SKM-1 (cell line): ENCODE measurements around the gene PCDH17.

Experiments
- DNase-seq: peaks from one replicate; lab custom pipeline; 2025; ENCODE audit not compliant: unreplicated experiment; lab: John Stamatoyannopoulos, UW

PCDH17 gene, protein sequence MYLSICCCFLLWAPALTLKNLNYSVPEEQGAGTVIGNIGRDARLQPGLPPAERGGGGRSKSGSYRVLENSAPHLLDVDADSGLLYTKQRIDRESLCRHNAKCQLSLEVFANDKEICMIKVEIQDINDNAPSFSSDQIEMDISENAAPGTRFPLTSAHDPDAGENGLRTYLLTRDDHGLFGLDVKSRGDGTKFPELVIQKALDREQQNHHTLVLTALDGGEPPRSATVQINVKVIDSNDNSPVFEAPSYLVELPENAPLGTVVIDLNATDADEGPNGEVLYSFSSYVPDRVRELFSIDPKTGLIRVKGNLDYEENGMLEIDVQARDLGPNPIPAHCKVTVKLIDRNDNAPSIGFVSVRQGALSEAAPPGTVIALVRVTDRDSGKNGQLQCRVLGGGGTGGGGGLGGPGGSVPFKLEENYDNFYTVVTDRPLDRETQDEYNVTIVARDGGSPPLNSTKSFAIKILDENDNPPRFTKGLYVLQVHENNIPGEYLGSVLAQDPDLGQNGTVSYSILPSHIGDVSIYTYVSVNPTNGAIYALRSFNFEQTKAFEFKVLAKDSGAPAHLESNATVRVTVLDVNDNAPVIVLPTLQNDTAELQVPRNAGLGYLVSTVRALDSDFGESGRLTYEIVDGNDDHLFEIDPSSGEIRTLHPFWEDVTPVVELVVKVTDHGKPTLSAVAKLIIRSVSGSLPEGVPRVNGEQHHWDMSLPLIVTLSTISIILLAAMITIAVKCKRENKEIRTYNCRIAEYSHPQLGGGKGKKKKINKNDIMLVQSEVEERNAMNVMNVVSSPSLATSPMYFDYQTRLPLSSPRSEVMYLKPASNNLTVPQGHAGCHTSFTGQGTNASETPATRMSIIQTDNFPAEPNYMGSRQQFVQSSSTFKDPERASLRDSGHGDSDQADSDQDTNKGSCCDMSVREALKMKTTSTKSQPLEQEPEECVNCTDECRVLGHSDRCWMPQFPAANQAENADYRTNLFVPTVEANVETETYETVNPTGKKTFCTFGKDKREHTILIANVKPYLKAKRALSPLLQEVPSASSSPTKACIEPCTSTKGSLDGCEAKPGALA (N-terminal part only)

DNA sequence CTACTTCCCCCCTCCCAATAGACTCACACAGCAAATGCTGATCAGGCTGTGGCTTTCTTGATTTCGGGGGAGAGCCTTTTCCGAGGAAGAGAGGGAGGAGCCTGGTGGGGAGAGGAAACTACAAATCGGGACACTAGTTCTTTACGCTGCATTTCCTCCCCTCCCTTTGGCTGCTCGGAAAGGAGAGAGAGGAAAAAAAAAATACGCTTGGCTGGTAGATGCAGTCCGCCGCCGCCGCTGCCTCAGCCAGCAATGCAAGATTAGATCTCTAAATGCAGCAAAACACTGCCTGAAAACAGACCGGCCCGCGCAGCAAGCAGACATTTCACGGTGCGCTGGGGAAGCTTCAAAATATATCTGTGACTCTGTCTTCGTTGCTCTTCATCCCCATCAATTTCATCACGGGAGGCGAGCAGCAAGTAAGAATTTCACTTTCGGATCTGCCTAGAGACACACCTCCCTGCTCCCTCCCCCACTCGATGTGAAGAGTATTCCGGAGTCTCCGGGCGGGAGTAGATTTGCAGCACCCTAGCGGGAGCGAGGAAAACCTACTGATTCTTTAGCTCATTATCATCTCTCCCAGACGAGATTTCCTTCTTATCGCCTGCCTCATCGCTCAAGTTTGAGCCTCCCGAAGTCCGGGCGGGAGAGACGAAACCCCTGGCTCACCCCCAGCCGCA is at the start of gene PCDH17:
Gene PCDH17 (plus strand): TSS at position 149 of the 680 bp plus-strand sequence. CDS start 803 bp downstream, outside the sequence.
- no peak for DNase-seq

DNA sequence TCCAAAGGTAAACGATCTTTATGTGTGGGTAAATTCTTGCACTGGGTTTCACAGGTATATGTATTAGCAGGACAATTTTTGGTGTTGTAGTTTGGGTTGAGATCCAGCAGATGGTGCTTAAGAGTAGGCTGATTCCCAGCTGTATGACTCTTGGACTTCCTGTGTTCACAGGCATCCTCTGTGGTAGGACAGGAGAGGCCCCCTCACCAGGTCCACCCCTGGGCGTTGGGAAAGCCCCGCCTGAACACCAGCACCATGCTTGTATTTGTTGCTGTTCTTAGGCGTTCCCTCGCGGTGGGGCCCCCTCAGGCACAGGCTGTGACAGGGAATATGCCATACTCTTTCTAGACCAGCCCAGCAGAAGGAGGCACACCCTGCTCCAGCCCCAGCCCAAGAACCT is 49.5 kb upstream of the PCDH17 start:
- no peak for DNase-seq

DNA sequence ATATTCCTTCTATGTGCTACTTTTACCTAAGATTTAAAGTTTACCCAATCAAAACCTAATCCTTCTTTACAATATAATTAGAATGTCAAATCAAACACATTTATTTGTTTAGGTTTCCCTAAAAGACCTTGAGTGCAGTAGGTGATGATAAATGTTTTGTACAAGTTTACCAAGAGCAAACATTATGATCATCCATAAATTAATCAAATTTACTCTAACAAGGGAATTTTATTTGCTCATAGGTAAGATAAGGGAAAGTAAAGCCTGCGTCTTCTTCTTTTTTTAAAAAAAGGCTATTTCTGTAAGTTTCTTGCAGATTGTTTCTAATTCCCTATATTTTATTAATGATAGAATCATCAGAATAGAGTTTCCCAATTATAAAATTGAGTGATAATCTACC is 48.0 kb upstream of the PCDH17 start:
- no peak for DNase-seq

DNA sequence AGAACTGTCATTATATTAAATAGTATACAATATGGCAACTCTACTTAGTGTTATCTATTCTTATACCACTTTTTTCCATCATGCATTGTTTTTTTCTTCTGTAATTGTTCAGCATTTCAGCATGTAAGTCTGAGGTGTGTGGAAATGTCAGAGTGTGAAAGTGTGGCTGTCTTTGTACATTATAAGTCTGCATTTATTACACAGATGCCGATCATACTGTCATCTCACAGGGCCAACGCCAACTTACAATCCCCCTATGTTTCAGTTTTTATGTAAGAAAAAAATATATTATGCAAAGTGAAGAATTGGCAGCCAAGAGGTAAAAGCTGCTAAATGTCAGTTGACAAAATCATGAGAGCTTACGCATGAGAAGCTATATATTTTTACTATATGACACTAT is 42.9 kb upstream of the PCDH17 start:
- DNase-seq = no peak

DNA sequence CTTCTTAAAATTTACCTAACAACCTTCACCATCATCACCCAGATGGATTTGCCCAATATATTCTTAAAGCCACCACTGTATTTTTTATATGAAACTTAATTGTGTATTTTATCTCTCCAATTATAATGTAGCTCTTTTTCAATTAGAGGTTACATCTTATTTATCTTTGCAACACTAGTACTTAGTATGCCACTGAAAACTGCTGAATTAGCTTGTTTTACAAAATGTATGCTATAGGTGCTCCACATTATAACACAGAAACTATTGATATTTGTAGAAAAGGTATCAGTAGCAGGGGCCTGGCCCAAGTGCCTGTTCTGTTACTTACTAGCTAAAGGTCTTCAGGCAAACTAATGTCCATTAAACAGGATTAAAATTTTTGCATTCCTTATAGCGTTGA is 35.8 kb upstream of the PCDH17 start:
- no peak for DNase-seq

DNA sequence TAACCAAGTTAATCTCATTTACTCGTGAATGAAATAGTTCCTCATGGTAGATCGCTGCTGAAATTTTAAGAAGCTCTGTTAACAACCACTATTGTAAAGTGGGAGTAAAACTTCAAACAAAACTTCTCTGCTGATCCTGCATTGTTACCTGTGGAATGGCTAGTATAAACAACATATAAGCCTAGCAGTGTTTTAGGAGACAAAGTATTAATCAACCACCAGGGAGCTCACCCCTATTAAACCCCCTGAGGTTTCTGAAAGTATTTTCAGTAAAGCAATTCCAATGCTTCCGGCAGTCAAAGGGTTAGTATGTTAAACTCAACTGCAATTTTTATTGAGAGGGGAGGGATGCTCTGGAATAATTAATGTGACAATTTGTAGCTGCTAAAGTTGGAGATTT is 30.0 kb upstream of the PCDH17 start:
- DNase-seq = no peak

DNA sequence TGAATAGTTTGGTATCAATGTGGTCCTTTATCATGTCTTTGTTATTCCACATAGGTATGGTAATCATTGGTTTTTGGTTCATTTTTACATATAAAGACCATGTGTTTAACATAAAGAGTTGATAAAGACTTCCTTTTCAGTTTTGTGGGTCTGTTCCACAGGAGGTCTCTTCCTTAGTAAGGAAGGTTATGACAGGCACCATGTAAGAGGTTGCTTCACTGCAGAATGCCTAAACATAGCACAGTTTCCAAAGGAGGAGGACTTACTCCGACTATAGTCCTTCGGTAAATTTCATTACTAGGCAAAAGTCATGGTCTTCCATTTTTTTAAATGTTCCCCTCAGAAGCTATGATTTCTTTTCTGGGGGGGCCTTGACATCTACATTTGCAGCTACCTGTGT is 27.1 kb upstream of the PCDH17 start:
- no peak for DNase-seq

DNA sequence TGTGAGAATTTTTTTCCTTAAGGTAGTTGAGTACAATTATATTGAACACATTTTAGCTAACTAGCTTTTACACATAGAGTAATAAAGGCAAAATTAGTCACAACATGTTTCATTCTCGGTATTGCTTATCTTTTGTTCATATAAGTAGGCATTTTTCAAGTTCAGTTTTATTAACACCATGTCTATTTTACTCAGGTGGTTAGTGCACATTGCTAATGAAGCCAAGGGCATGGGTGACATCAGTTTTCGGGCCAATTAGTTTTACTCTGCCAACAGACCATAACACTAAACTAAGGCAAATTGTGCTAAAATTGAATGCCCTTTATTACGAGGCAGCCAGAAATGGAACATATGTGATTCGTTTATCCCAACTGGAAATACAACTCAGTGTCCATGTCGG is 19.6 kb upstream of the PCDH17 start:
- DNase-seq = no peak

DNA sequence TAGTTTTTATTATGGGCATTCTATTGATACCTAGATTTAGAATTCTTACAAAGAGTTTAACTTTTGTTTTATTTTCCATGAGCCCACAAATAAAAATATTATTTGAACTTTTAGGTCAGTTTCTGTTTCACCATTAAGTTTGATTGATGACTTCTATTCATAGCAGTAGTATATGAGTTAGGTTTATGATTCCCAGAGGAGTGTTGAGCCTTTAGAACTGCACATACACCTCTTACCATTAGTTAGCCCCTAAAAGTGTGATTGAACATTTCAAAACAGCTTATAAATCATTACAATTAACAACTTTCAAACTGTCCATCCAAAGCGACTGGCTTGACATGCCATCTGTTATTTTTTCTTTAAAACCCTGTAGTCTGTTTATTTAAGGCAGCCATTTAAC is 19.0 kb upstream of the PCDH17 start:
- no peak for DNase-seq

DNA sequence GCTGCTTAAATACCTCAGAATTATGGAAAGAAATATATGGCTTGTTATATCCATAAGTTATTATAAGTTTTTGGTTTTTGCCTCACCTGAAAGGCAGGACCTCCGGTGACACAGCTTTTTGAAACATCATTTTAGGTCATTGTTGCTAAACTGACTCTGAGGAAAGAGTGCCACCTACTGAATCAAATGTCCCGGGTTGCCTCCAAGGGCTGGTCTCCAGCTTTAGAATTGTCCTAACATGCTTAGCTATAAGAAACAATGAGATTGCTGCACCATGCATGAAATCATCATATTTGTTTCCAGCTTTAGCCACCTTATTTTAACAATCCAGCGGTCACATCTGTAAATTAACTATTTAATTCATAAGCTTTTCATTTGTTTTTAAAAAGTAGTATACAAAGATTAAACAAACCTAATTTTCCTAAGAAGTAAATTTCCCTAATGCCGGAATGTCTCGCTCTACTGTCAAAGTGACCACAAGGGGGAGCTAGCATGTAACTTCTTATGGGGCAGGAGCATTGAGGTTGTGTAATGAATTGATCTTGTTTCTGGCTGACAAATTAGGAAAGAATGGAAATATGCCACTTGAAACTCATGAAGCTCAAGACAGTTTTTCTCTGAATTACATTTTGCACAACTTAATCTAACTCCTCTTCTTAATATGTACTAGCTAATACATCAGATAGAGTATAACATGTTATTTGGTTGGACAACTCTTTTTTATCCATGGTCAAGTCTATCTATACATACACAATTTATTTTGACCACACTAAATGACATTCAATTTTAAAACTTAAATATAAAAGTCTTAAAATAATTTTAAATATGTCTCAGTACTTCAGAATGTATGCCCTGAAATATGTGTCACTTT is 6.7 kb upstream of the PCDH17 start:
- DNase-seq = peak; percentile 59

DNA sequence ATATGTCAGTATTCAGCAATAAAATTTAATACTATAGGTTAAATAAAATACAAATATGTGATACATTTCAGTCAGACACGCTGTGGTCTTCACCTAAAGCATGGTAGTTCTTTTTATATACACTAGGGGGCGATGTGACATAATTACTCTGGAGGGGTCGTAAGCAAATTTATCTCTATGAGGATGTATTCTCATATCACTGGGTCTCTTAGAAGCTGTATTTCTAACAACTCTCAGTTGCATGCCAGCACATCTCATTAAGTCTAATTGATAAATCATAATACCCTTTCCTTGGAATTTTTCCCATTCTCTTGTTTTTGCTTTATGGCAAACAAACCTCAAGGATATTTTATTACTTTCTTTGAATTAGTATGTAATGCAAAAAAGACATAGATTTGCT is 3.9 kb upstream of the PCDH17 start:
- peak; percentile 50 for DNase-seq

DNA sequence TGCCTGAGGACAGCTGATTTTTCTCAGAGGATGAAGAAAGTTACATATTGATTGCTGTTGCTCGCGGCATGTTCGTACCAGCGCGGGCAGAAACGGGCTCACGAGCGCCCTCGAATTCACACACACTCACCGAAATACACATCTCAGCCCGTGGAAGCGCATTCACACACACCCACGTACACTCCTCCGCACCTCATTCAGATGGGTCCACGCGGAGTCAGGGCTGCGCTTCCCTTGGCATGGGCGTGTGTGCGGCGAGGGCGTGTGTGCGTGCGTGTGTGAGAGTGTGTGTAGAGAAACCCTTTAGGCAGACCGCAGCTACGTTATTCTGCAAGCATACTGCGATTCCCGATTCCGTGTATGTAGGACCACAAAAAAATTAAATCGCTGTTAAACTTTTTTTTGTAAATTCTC is 2.1 kb upstream of the PCDH17 start:
- DNase-seq = no peak

DNA sequence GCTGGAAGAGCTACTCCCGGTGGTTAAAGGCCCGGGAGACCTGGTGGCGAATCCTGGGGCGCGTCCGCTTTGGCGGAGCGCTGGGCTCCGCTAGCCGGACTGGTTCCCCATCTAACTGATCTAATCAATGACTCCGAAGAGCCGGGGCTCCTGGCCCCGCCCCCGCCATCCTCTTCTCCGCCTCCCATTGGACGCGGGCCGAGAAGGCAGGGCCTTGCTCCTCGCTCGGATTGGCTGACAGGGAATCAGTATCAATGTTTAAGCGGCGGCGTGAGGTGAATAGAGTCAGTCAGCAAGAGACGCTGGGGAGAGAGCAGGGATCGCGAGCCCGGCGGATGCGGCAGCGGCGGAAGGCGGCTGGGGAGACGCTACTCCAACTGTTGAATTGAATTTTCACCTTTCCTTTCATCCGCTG is 1.7 kb upstream of the PCDH17 start:
- no peak for DNase-seq

DNA sequence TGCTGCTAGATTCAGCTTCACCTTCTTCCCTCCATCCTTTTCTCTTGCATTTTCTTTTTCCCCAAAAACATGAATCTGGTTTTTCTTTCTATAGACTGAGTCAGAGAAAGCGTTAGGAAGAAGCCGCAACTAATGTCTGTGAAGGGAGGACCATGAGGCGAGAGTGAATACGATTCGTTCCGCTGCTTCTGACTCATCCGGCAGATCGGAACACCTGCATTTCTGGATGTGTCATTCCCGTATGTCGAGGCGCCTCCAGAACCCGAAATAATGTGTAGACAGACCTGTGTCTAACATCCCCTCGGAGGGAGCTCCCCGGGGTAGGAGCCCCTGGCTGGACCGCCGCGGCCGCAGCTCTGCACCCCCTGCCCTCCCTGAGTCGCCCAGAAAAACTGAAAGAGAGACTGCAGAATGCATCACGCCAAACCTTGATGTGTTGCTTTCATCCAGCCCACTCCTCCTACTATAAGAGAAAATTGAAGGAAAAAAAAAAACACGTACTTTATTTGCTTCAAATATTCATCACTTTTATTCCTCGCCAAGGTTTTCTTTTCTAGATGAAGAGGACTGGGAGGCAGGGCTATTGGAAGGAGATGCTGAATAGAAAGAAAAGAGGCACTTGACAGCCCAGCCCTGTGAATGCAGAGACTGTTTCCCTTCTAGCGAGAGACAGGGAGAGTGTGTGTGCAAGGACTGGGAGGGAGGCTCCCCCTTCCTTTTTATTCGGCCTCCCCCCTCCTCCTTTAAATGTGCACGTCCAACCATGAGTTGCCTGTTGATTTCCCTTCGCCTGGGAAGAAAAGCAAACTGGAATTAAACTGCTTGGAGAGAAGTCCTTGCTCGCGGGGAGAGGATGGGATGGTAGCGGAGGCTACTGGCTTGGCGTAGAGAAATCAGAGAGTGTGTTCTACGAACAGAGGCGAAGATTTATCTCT is 616 bp upstream of the PCDH17 start:
- DNase-seq = no peak

DNA sequence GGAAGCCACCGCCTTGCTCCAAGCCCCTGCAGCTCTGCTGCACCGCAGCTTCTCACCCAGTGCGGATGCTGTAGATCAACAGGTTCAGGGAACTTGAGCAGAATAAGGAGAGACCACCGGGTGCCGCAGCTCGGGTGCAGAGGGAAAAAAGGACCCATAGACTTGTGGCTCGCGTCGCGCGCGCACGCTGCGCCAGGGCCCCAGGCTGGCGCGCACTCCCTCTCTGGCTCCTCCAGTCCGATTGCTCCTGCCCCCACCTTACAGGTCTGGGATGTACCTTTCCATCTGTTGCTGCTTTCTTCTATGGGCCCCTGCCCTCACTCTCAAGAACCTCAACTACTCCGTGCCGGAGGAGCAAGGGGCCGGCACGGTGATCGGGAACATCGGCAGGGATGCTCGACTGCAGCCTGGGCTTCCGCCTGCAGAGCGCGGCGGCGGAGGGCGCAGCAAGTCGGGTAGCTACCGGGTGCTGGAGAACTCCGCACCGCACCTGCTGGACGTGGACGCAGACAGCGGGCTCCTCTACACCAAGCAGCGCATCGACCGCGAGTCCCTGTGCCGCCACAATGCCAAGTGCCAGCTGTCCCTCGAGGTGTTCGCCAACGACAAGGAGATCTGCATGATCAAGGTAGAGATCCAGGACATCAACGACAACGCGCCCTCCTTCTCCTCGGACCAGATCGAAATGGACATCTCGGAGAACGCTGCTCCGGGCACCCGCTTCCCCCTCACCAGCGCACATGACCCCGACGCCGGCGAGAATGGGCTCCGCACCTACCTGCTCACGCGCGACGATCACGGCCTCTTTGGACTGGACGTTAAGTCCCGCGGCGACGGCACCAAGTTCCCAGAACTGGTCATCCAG is 964 bp downstream of the PCDH17 start:
- no peak for DNase-seq

DNA sequence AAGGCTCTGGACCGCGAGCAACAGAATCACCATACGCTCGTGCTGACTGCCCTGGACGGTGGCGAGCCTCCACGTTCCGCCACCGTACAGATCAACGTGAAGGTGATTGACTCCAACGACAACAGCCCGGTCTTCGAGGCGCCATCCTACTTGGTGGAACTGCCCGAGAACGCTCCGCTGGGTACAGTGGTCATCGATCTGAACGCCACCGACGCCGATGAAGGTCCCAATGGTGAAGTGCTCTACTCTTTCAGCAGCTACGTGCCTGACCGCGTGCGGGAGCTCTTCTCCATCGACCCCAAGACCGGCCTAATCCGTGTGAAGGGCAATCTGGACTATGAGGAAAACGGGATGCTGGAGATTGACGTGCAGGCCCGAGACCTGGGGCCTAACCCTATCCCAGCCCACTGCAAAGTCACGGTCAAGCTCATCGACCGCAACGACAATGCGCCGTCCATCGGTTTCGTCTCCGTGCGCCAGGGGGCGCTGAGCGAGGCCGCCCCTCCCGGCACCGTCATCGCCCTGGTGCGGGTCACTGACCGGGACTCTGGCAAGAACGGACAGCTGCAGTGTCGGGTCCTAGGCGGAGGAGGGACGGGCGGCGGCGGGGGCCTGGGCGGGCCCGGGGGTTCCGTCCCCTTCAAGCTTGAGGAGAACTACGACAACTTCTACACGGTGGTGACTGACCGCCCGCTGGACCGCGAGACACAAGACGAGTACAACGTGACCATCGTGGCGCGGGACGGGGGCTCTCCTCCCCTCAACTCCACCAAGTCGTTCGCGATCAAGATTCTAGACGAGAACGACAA is 1.8 kb downstream of the PCDH17 start:
- DNase-seq = no peak
